ENCODE data around the gene NHS. TPM values are rescaled to one million over a fixed set of nuclear protein-coding genes. Genes with fewer than 3 reads are reported as not detected.

The NHS gene
- total RNA-seq, 1 donor, result 0.31 TPM

GRCh38 chrX:17774053-17774452 is 399.1 kb downstream of the NHS start:
- Histone ChIP-seq H3K9me3 (ENCODE audit: low read depth, low read length) (no peaks in the 10 kb centered on the region), H3K4me3 (ENCODE audit: low read length) (no peak overlapping the region), H3K4me1 (ENCODE audit: insufficient read depth, low read length) (peaks cover 3% of the 10 kb centered on the region), H3K27me3 (ENCODE audit: insufficient read depth, low read length) (no peaks in the 10 kb centered on the region)

GRCh38 chrX:17778997-17779396 is 404.0 kb downstream of the NHS start:
- H3K4me1 ChIP-seq (ENCODE audit: insufficient read depth, low read length), result no peaks in the 10 kb centered on the region
- no peaks in the 10 kb centered on the region for H3K27me3 ChIP-seq (ENCODE audit: insufficient read depth, low read length)
- H3K4me3 ChIP-seq (ENCODE audit: low read length), result no peak overlapping the region
- no peaks in the 10 kb centered on the region for H3K9me3 ChIP-seq (ENCODE audit: low read depth, low read length)

- H3K27me3 ChIP-seq (ENCODE audit: insufficient read depth, low read length), result no peaks in the 10 kb centered on the region
- no peak overlapping the region for H3K4me3 ChIP-seq (ENCODE audit: low read length)
- H3K4me1 ChIP-seq (ENCODE audit: insufficient read depth, low read length), result no peaks in the 10 kb centered on the region
- H3K9me3 ChIP-seq (ENCODE audit: low read depth, low read length), result no peaks in the 10 kb centered on the region
Observed at GRCh38 chrX:17779434-17779833, 404.4 kb downstream of the NHS start.

Measured in mononuclear cell (primary cell).